Measurements from ENCODE around the gene JMJD1C. TPM values are rescaled to one million over a fixed set of nuclear protein-coding genes. Genes with fewer than 3 reads are reported as not detected.

The JMJD1C gene
- total and polyA plus RNA-seq, 9 donors, result 45.4 to 140 (median 78.2) TPM

- DNase-seq, result no peak
- H3K27ac ChIP-seq, result peak overlapping the region in 1 of 2 donors; percentile 17
- TF ChIP-seq POLR2A (IDR thresholded peaks at IDR 0.05), result no peak
- TF ChIP-seq CTCF (IDR thresholded peaks at IDR 0.05), result no peak
- TF ChIP-seq EP300 (IDR thresholded peaks at IDR 0.05), result no peak
- no peaks in the 10 kb centered on the region for H3K27me3 ChIP-seq
- H3K4me3 ChIP-seq, result no peak overlapping the region
- H3K36me3 ChIP-seq, result no peaks in the 10 kb centered on the region
- peaks cover 5% of the 10 kb centered on the region for H3K4me1 ChIP-seq (ENCODE audit: insufficient read depth)
- 38 to 49% (median 39%) methylated on average over 5 of the region's 5 CpGs for WGBS, 3 donors
- intact Hi-C loops (cut with DNase I), result no loop called here
- H3K9me3 ChIP-seq, result no peaks in the 10 kb centered on the region
Observed at GRCh38 chr10:63262430-63263073, 203.2 kb downstream of the JMJD1C start.

- Histone ChIP-seq H3K27ac (no peak overlapping the region), H3K4me1 (ENCODE audit: insufficient read depth) (peaks cover 9% of the 10 kb centered on the region), H3K9me3 (no peaks in the 10 kb centered on the region), H3K27me3 (no peaks in the 10 kb centered on the region), H3K4me3 (no peak overlapping the region), H3K36me3 (no peaks in the 10 kb centered on the region)
- intact Hi-C loops (cut with DNase I), result no loop called here
- TF ChIP-seq POLR2A (IDR thresholded peaks at IDR 0.05), result no peak
- TF ChIP-seq EP300 (IDR thresholded peaks at IDR 0.05), result no peak
- TF ChIP-seq CTCF (IDR thresholded peaks at IDR 0.05), result no peak
- no peak for DNase-seq
- WGBS, 3 donors, result 89 to 97% (median 90%) methylated on average over 3 of the region's 3 CpGs
Observed at GRCh38 chr10:63261496-63261895, 204.3 kb downstream of the JMJD1C start.

GRCh38 chr10:63260860-63261251 is 204.9 kb downstream of the JMJD1C start:
- intact Hi-C loops (cut with DNase I), result no loop called here
- Histone ChIP-seq H3K9me3 (no peaks in the 10 kb centered on the region), H3K4me1 (ENCODE audit: insufficient read depth) (peaks cover 11% of the 10 kb centered on the region), H3K27ac (no peak overlapping the region), H3K27me3 (no peaks in the 10 kb centered on the region), H3K4me3 (no peak overlapping the region), H3K36me3 (no peaks in the 10 kb centered on the region)
- WGBS, 3 donors, result 84 to 91% (median 85%) methylated on average over 3 of the region's 3 CpGs
- TF ChIP-seq CTCF (IDR thresholded peaks at IDR 0.05), result no peak
- TF ChIP-seq POLR2A (IDR thresholded peaks at IDR 0.05), result no peak
- no peak for TF ChIP-seq EP300 (IDR thresholded peaks at IDR 0.05)
- no peak for DNase-seq

GRCh38 chr10:63260103-63260859 is 205.5 kb downstream of the JMJD1C start:
- Histone ChIP-seq H3K9me3 (no peaks in the 10 kb centered on the region), H3K4me1 (ENCODE audit: insufficient read depth) (peaks cover 11% of the 10 kb centered on the region), H3K36me3 (no peaks in the 10 kb centered on the region), H3K4me3 (no peak overlapping the region), H3K27me3 (no peaks in the 10 kb centered on the region), H3K27ac (no peak overlapping the region)
- TF ChIP-seq POLR2A (IDR thresholded peaks at IDR 0.05) (no peak), EP300 (IDR thresholded peaks at IDR 0.05) (no peak), CTCF (IDR thresholded peaks at IDR 0.05) (no peak)
- intact Hi-C loops (cut with DNase I), result no loop called here
- WGBS, 3 donors, result 94 to 96% (median 95%) methylated on average over 17 of the region's 17 CpGs
- DNase-seq, result no peak

Data from ovary (tissue), 9 donors.